GM23338 (cell line): ENCODE data around the gene ITPR2. TPM values are rescaled to one million over a fixed set of nuclear protein-coding genes. Genes with fewer than 3 reads are reported as not detected.

Source experiments
- ATAC-seq: fragments of 200-7000 bp; cut with Tn5 transposase; 3 replicates; pipeline ENCODE4 v1.9.1; 2020
- DNase-seq: peaks from one replicate; pipeline ENCODE4 v3.0.0-alpha.2; 2015; ENCODE audit warnings: low spot score
- H2AFZ ChIP-seq: fragments of 200-600 bp; sonication (generic); 2 replicates; pipeline ENCODE4 v1.8.0; 2016; ENCODE audit warnings: antibody characterized with exemption, mild to moderate bottlenecking, moderate library complexity
- H3F3A ChIP-seq: fragments of 200-600 bp; sonication (generic); replicated peaks from 2 replicates; pipeline ENCODE4 v1.8.0; 2017; ENCODE audit warnings: antibody characterized with exemption, mixed run types, low read depth
- H3K27ac ChIP-seq: fragments of 200-600 bp; sonication (generic); 2 replicates; pipeline ENCODE4 v1.6.1; 2016; ENCODE audit warnings: low read depth
- H3K27me3 ChIP-seq: fragments of 200-600 bp; sonication (generic); 2 replicates; pipeline ENCODE4 v1.8.0; 2016; ENCODE audit warnings: mild to moderate bottlenecking, mixed run types, moderate library complexity; ENCODE audit not compliant: insufficient read depth
- H3K36me3 ChIP-seq: fragments of 200-600 bp; sonication (generic); 2 replicates; pipeline ENCODE4 v1.8.0; 2016; ENCODE audit warnings: mild to moderate bottlenecking; ENCODE audit not compliant: insufficient read depth
- H3K4me1 ChIP-seq: fragments of 200-600 bp; sonication (generic); 2 replicates; pipeline ENCODE4 v1.8.0; 2016; ENCODE audit warnings: mild to moderate bottlenecking, moderate library complexity; ENCODE audit not compliant: insufficient read depth
- H3K4me2 ChIP-seq: fragments of 200-600 bp; sonication (generic); 2 replicates; pipeline ENCODE4 v1.7.1; 2017; ENCODE audit warnings: mixed run types
- H3K4me3 ChIP-seq: fragments of 200-600 bp; sonication (generic); 2 replicates; pipeline ENCODE4 v1.6.1; 2016; ENCODE audit warnings: mixed run types
- H3K79me2 ChIP-seq: fragments of 200-600 bp; sonication (generic); replicated peaks from 2 replicates; pipeline ENCODE4 v1.8.0; 2017; ENCODE audit warnings: mild to moderate bottlenecking; ENCODE audit not compliant: insufficient read depth
- H3K9me2 ChIP-seq: fragments of 200-600 bp; sonication (generic); 2 replicates; pipeline ENCODE4 v1.8.0; 2017; ENCODE audit not compliant: insufficient read depth
- H4K20me1 ChIP-seq: fragments of 200-600 bp; sonication (generic); replicated peaks from 2 replicates; pipeline ENCODE4 v1.8.0; 2017; ENCODE audit warnings: mild to moderate bottlenecking; ENCODE audit not compliant: insufficient read depth
- H3K27ac Mint-ChIP-seq: 2 replicates; pipeline ENCODE4 v1.8.0; 2020; ENCODE audit warnings: inconsistent platforms, mild to moderate bottlenecking, moderate library complexity, mixed read lengths
- H3K27me3 Mint-ChIP-seq: 3 replicates; pipeline ENCODE4 v1.8.0; 2022; ENCODE audit warnings: low read depth, mild to moderate bottlenecking, moderate library complexity, mixed read lengths, inconsistent platforms; ENCODE audit not compliant: insufficient read depth, poor library complexity
- H3K36me3 Mint-ChIP-seq: 3 replicates; pipeline ENCODE4 v1.8.0; 2021; ENCODE audit warnings: low read depth, mild to moderate bottlenecking, inconsistent platforms, moderate library complexity, mixed read lengths
- H3K4me1 Mint-ChIP-seq: 3 replicates; pipeline ENCODE4 v1.8.0; 2020; ENCODE audit warnings: mild to moderate bottlenecking, inconsistent platforms, mixed read lengths
- H3K4me3 Mint-ChIP-seq: 3 replicates; pipeline ENCODE4 v1.8.0; 2021; ENCODE audit warnings: moderate library complexity, mild to moderate bottlenecking, inconsistent platforms, mixed read lengths
- H3K9me3 Mint-ChIP-seq: 3 replicates; pipeline ENCODE4 v1.8.0; 2020; ENCODE audit warnings: moderate library complexity, mild to moderate bottlenecking, inconsistent platforms, mixed read lengths
- CREB1 ChIP-seq: fragments of 250-450 bp; sonication (Bioruptor Pico); IDR thresholded peaks from 2 replicates; pipeline ENCODE4 v1.5.0; 2020; ENCODE audit warnings: low read depth, mild to moderate bottlenecking, moderate library complexity
- EZH2 ChIP-seq: fragments of 200-600 bp; sonication (generic); IDR thresholded peaks from one replicate; pipeline ENCODE4 v1.8.0; 2017; ENCODE audit warnings: antibody characterized with exemption, mild to moderate bottlenecking, low read depth; ENCODE audit not compliant: unreplicated experiment
- EZH2phosphoT487 ChIP-seq: fragments of 200-600 bp; sonication (generic); IDR thresholded peaks from one replicate; pipeline ENCODE4 v1.8.1; 2018; ENCODE audit warnings: antibody characterized with exemption; ENCODE audit not compliant: unreplicated experiment
- JUNB ChIP-seq: IDR thresholded peaks from one replicate; pipeline ENCODE4 v1.6.1; 2016; ENCODE audit warnings: antibody characterized with exemption; ENCODE audit not compliant: unreplicated experiment
- NANOG ChIP-seq: IDR thresholded peaks from 2 replicates; pipeline ENCODE4 v1.6.1; 2016; ENCODE audit warnings: antibody characterized with exemption, borderline replicate concordance
- POLR2AphosphoS5 ChIP-seq: IDR thresholded peaks from 2 replicates; pipeline ENCODE4 v1.6.1; 2016; ENCODE audit warnings: antibody characterized with exemption, low read depth
- ZNF331 ChIP-seq: fragments of 250-450 bp; sonication (Bioruptor Pico); IDR thresholded peaks from 2 replicates; pipeline ENCODE4 v1.5.0; 2020; ENCODE audit warnings: low read depth, mild to moderate bottlenecking, moderate library complexity
- polyA plus RNA-seq: library from polyadenylated mRNA; unstranded; fragments of >200 nt; fragmentation: Nextera tagmentation; extraction: Ambion mirVana; gene quantifications from 2 replicates; pipeline ENCODE4 v1.2.1, GENCODE V29; 2016
- total RNA-seq: library from RNA; depleted of rRNA; stranded (reverse); fragments of >200 nt; shearing (Covaris generic); gene quantifications from 2 replicates; pipeline ENCODE4 v1.2.3, GENCODE V29; 2014
- TF ChIP-seq, protein P1 (sequence below), 2 experiments: fragments of 200-600 bp in 1 of 2; sonication (generic) in 1 of 2; conservative IDR thresholded peaks; 2 replicates each; pipeline versions ENCODE4 v1.5.1 to v1.6.1; 2016 to 2017; ENCODE audit warnings: antibody characterized with exemption in 2 of 2, low read depth in 2 of 2, mild to moderate bottlenecking in 2 of 2, moderate library complexity in 1 of 2
- TF ChIP-seq, protein P2 (sequence below): IDR thresholded peaks from 2 replicates; pipeline ENCODE4 v1.6.1; 2016; ENCODE audit warnings: antibody characterized with exemption

The ITPR2 gene
- total and polyA plus RNA-seq, 2 experiments from 2014 or later = 44.5 to 65.2 TPM

DNA sequence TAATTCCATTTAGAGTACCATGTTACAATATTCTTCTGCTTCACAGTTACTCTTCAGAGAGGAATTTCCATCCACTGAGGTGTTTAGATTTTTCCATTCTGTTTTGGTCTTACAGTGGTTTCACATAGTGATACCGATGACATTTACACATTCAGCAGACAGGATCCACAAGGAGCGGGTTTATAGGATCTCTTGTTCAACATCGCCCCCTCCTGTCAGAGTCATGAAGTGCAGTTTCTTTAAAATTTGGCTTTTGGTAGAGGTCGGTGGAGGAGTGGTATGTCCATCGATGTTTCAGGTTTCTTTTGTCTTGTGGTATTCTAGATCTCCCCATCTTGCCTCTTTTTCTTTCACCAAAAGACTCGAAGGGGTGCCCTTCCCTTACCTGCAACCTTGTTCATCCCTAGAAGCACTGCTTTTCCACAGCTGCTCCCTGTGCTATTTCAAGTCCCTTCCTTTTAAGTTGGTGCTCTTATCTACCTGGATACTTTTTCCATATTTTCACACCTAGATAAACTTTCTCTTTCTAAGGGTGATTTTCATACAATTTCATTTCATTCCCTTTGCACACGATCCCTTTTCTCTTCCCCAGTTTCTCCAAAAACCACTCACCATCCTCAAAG is 181.3 kb downstream of the ITPR2 start:
- Histone ChIP-seq H2AFZ (no peak overlapping the region), H3K9me2 (no peaks in the 10 kb centered on the region; the same call in 1 of the 2 replicates), H3K4me1 (0 out of 2 replicates have a peak, but pooled peaks cover 5% of the 10 kb centered on the region), H4K20me1 (no peaks in the 10 kb centered on the region), H3K79me2 (no peaks in the 10 kb centered on the region), H3K4me3 (no peak overlapping the region), H3K36me3 (peaks cover 37% of the 10 kb centered on the region), H3F3A (no peaks in the 10 kb centered on the region), H3K27ac (peak overlapping the region; percentile 59), H3K27me3 (no peaks in the 10 kb centered on the region), H3K4me2 (no peak overlapping the region)
- peaks cover 9% of the 10 kb centered on the region; the same call in 2 of the 3 replicates for H3K9me3 Mint-ChIP-seq
- H3K27me3 Mint-ChIP-seq = peaks cover 4% of the 10 kb centered on the region
- peaks cover 23% of the 10 kb centered on the region for H3K4me1 Mint-ChIP-seq
- ATAC-seq (peak; percentile 91), DNase-seq (peak; percentile 89)
- peaks cover 74% of the 10 kb centered on the region for H3K36me3 Mint-ChIP-seq
- H3K27ac Mint-ChIP-seq = peak overlapping the region; percentile 3; the same call in 1 of the 2 replicates
- no peak overlapping the region for H3K4me3 Mint-ChIP-seq
- TF ChIP-seq CREB1 (CRISPR knock-in tag) (0 out of 2 replicates have a peak, but pooled peaks have one; percentile 14), NANOG (no peak)
- TF ChIP-seq, protein P1, sequence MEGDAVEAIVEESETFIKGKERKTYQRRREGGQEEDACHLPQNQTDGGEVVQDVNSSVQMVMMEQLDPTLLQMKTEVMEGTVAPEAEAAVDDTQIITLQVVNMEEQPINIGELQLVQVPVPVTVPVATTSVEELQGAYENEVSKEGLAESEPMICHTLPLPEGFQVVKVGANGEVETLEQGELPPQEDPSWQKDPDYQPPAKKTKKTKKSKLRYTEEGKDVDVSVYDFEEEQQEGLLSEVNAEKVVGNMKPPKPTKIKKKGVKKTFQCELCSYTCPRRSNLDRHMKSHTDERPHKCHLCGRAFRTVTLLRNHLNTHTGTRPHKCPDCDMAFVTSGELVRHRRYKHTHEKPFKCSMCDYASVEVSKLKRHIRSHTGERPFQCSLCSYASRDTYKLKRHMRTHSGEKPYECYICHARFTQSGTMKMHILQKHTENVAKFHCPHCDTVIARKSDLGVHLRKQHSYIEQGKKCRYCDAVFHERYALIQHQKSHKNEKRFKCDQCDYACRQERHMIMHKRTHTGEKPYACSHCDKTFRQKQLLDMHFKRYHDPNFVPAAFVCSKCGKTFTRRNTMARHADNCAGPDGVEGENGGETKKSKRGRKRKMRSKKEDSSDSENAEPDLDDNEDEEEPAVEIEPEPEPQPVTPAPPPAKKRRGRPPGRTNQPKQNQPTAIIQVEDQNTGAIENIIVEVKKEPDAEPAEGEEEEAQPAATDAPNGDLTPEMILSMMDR (conservative IDR thresholded peaks at IDR 0.05; ENCODE audit: low read depth in 2 of 2) = peak; percentile 92 to 93

DNA sequence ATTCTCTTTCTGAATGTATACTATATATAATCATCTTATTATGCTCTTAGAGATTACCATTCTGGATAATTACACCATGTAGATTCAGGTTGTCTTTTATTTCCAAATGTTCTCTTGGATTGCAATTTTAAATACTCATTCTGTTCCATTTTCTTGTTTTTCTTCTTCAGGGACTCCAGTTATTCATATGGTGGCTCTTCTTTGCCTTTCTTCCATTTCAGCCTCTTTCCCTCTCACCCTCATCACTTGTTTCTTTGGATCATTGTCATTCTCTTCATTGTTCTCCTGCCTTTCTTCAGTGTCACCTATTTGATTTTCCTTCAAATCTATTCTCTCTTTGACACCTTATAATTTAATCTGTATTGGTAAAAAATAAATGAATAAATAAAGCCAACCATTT is 182.0 kb downstream of the ITPR2 start:
- no peak overlapping the region for H3K27ac ChIP-seq
- no peak for ATAC-seq
- Mint-ChIP-seq H3K4me1 (peaks cover 23% of the 10 kb centered on the region), H3K27me3 (peaks cover 4% of the 10 kb centered on the region), H3K4me3 (no peak overlapping the region), H3K36me3 (peaks cover 73% of the 10 kb centered on the region), H3K27ac (no peak overlapping the region), H3K9me3 (peaks cover 9% of the 10 kb centered on the region; the same call in 2 of the 3 replicates)
- H3K79me2 ChIP-seq = no peaks in the 10 kb centered on the region
- no peaks in the 10 kb centered on the region for H3K27me3 ChIP-seq
- H2AFZ ChIP-seq = no peak overlapping the region
- H4K20me1 ChIP-seq = no peaks in the 10 kb centered on the region
- no peaks in the 10 kb centered on the region for H3F3A ChIP-seq
- 0 out of 2 replicates have a peak, but pooled peaks cover 5% of the 10 kb centered on the region for H3K4me1 ChIP-seq
- no peak overlapping the region for H3K4me3 ChIP-seq
- DNase-seq = no peak
- H3K36me3 ChIP-seq = peaks cover 30% of the 10 kb centered on the region
- no peak overlapping the region for H3K4me2 ChIP-seq
- no peaks in the 10 kb centered on the region; the same call in 1 of the 2 replicates for H3K9me2 ChIP-seq
- TF ChIP-seq POLR2AphosphoS5 (no peak), JUNB (no peak), ZNF331 (CRISPR knock-in tag) (no peak), EZH2phosphoT487 (no peak), CREB1 (CRISPR knock-in tag) (no peak), EZH2 (no peak)
- TF ChIP-seq, protein P1 (conservative IDR thresholded peaks at IDR 0.05; ENCODE audit: low read depth in 2 of 2) = no peak
- TF ChIP-seq, protein P2, sequence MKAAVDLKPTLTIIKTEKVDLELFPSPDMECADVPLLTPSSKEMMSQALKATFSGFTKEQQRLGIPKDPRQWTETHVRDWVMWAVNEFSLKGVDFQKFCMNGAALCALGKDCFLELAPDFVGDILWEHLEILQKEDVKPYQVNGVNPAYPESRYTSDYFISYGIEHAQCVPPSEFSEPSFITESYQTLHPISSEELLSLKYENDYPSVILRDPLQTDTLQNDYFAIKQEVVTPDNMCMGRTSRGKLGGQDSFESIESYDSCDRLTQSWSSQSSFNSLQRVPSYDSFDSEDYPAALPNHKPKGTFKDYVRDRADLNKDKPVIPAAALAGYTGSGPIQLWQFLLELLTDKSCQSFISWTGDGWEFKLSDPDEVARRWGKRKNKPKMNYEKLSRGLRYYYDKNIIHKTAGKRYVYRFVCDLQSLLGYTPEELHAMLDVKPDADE = no peak
